OCI-LY7 (cell line): ENCODE measurements around the gene KRTAP4-1.

Source experiments
- EZH2phosphoT487 ChIP-seq: fragments of 200-600 bp; sonication (generic); IDR thresholded peaks from 2 replicates; pipeline ENCODE4 v1.6.1; 2018; ENCODE audit warnings: low read depth, borderline replicate concordance, mild to moderate bottlenecking, mixed run types, antibody characterized with exemption, low read length, moderate library complexity, mixed read lengths
- TF ChIP-seq, protein P1 (sequence below): fragments of 200-600 bp; sonication (generic); conservative IDR thresholded peaks from 2 replicates; pipeline ENCODE4 v1.5.1; 2014; ENCODE audit warnings: mild to moderate bottlenecking, antibody characterized with exemption, low read length, moderate library complexity, mixed read lengths

DNA sequence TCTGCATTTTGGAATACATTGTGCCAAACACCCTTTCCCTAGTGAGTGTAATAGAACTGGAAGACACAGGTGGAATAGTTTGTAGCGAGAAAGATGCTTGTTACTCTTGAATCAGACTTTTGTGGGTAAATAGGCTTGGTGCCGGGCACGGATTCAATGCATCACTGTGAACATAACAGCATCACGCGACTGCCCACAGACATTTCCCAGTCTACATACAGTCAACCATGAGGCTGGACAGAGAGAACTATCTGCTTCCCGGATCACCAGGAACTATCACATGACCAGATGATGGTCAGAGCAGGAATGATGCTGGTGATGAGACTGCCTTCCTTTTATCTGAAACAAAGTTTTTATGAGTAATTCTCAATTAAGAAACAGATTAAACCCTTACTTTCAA is 41.3 kb upstream of the KRTAP4-1 start:
- TF ChIP-seq, protein P1, sequence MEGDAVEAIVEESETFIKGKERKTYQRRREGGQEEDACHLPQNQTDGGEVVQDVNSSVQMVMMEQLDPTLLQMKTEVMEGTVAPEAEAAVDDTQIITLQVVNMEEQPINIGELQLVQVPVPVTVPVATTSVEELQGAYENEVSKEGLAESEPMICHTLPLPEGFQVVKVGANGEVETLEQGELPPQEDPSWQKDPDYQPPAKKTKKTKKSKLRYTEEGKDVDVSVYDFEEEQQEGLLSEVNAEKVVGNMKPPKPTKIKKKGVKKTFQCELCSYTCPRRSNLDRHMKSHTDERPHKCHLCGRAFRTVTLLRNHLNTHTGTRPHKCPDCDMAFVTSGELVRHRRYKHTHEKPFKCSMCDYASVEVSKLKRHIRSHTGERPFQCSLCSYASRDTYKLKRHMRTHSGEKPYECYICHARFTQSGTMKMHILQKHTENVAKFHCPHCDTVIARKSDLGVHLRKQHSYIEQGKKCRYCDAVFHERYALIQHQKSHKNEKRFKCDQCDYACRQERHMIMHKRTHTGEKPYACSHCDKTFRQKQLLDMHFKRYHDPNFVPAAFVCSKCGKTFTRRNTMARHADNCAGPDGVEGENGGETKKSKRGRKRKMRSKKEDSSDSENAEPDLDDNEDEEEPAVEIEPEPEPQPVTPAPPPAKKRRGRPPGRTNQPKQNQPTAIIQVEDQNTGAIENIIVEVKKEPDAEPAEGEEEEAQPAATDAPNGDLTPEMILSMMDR: no peak
- no peak for TF ChIP-seq EZH2phosphoT487
